Endothelial cell of umbilical vein (primary cell): ENCODE results near the gene NME7. TPM values are rescaled to one million over a fixed set of nuclear protein-coding genes. Genes with fewer than 3 reads are reported as not detected.

ENCODE experiments used
- BruUV-seq: library from RNA; stranded (reverse); fragments of 400-500 nt; replicated peaks from 2 replicates; lab custom pipeline; 2021; lab: Mats Ljungman, UMichigan
- CTCF ChIA-PET: fragments of 300-600, 350-600 bp; sonication (Branson Sonifier 250); formaldehyde crosslinking; loops from one replicate; lab custom pipeline; 2021; ENCODE audit warnings: antibody characterized with exemption, inconsistent platforms; lab: Charles Lee
- POLR2A ChIA-PET: fragments of 300-600, 350-600 bp; sonication (Branson Sonifier 250); formaldehyde crosslinking; loops from one replicate; lab custom pipeline; 2021; ENCODE audit warnings: antibody characterized with exemption, inconsistent platforms; lab: Charles Lee
- DNase-seq: peaks from one replicate; pipeline ENCODE4 v3.0.0-alpha.2; 2011; ENCODE audit warnings: low read depth, low spot score
- FAIRE-seq: peaks from 2 replicates; lab custom pipeline; 2011; peaks lifted over from hg19 to GRCh38; lab: Jason Lieb, UNC
- H2AFZ ChIP-seq: 2 replicates; pipeline ENCODE4 v1.6.0; 2012; ENCODE audit warnings: low read depth, low read length, control low read depth, inconsistent platforms
- H3K27ac ChIP-seq: 2 replicates; pipeline ENCODE4 v1.5.1; 2011; ENCODE audit warnings: low read depth, mild to moderate bottlenecking, control low read depth, low read length, moderate library complexity; ENCODE audit not compliant: insufficient read depth
- H3K27me3 ChIP-seq, 2 experiments: 2 replicates each; pipeline versions ENCODE4 v1.6.0 to v1.6.1; 2011; ENCODE audit warnings: low read length in 2 of 2, mixed read lengths in 1 of 2; ENCODE audit not compliant: control insufficient read depth in 2 of 2, insufficient read depth in 2 of 2
- H3K36me3 ChIP-seq, 2 experiments: 2 replicates in 1 of 2; 3 replicates in 1 of 2; pipeline ENCODE4 v1.5.1; 2011; ENCODE audit warnings: low read length in 2 of 2, mild to moderate bottlenecking in 1 of 2, moderate library complexity in 1 of 2; ENCODE audit not compliant: control insufficient read depth in 2 of 2, insufficient read depth in 2 of 2; ENCODE audit errors: extremely low read depth in 1 of 2
- H3K4me1 ChIP-seq: 3 replicates; pipeline ENCODE4 v1.5.1; 2011; ENCODE audit warnings: mild to moderate bottlenecking, low read length; ENCODE audit not compliant: control insufficient read depth, insufficient read depth; ENCODE audit errors: extremely low read depth
- H3K4me2 ChIP-seq: 2 replicates; pipeline ENCODE4 v1.6.1; 2011; ENCODE audit warnings: low read length, control low read depth, mixed read lengths; ENCODE audit not compliant: insufficient read depth
- H3K4me3 ChIP-seq, 3 experiments: fragments of 200-600 bp in 1 of 3; sonication (generic), shearing (Covaris generic) in 1 of 3; replicated peaks in 1 of 3; 2 replicates each; pipeline ENCODE4 v1.5.1; 2011 to 2016; ENCODE audit warnings: control low read depth in 3 of 3, low read length in 3 of 3, mild to moderate bottlenecking in 2 of 3, inconsistent platforms in 1 of 3, low read depth in 1 of 3, moderate library complexity in 1 of 3; ENCODE audit not compliant: insufficient read depth in 1 of 3
- H3K79me2 ChIP-seq: 2 replicates; pipeline ENCODE4 v1.6.0; 2012; ENCODE audit warnings: low read length, inconsistent platforms; ENCODE audit not compliant: control insufficient read depth, insufficient read depth
- H3K9ac ChIP-seq: replicated peaks from 2 replicates; pipeline ENCODE3; 2011; ENCODE audit warnings: low read length, control low read depth; ENCODE audit not compliant: insufficient read depth; ENCODE audit errors: extremely low read depth
- H3K9me1 ChIP-seq: replicated peaks from 3 replicates; pipeline ENCODE4 v1.6.0; 2011; ENCODE audit warnings: mild to moderate bottlenecking, low read length; ENCODE audit not compliant: control insufficient read depth, insufficient read depth; ENCODE audit errors: extremely low read depth
- H3K9me3 ChIP-seq: replicated peaks from 2 replicates; pipeline ENCODE4 v1.5.1; 2012; ENCODE audit warnings: low read length, inconsistent platforms; ENCODE audit not compliant: control insufficient read depth, insufficient read depth
- H4K20me1 ChIP-seq: replicated peaks from 2 replicates; pipeline ENCODE3; 2011; ENCODE audit warnings: mild to moderate bottlenecking, low read length; ENCODE audit not compliant: control insufficient read depth, insufficient read depth; ENCODE audit errors: extremely low read depth
- EZH2 ChIP-seq: IDR thresholded peaks from 2 replicates; pipeline ENCODE4 v1.6.1; 2012; ENCODE audit warnings: borderline replicate concordance, low read depth, mild to moderate bottlenecking, moderate library complexity, low read length, inconsistent platforms; ENCODE audit not compliant: severe bottlenecking
- FOS ChIP-seq: IDR thresholded peaks from 2 replicates; pipeline ENCODE4 v1.6.1; 2011; ENCODE audit warnings: mild to moderate bottlenecking, low read length, moderate library complexity, borderline replicate concordance; ENCODE audit not compliant: insufficient read depth
- GATA2 ChIP-seq: IDR thresholded peaks from 2 replicates; pipeline ENCODE4 v1.7.0; 2011; ENCODE audit warnings: low read depth, mild to moderate bottlenecking, moderate library complexity, mixed read lengths, low read length; ENCODE audit not compliant: insufficient read length, insufficient read depth
- JUN ChIP-seq: IDR thresholded peaks from 2 replicates; pipeline ENCODE4 v1.6.1; 2011; ENCODE audit warnings: borderline replicate concordance, low read depth; ENCODE audit not compliant: insufficient read length, insufficient read depth
- MAX ChIP-seq: IDR thresholded peaks from 2 replicates; pipeline ENCODE4 v1.6.1; 2011; ENCODE audit not compliant: insufficient read depth, insufficient read length
- MYC ChIP-seq: IDR thresholded peaks from one replicate; pipeline ENCODE4 v1.6.1; 2011; ENCODE audit warnings: mild to moderate bottlenecking, low read depth, low read length
- POLR2A ChIP-seq: IDR thresholded peaks from 2 replicates; pipeline ENCODE4 v1.6.1; 2012; ENCODE audit warnings: low read depth, mild to moderate bottlenecking, control low read depth, low read length
- POLR2AphosphoS5 ChIP-seq: IDR thresholded peaks from 2 replicates; pipeline ENCODE4 v1.6.1; 2012; ENCODE audit warnings: low read depth, mild to moderate bottlenecking, control low read depth, low read length, moderate library complexity; ENCODE audit not compliant: insufficient read depth
- dilution Hi-C: fragments of 300-500 bp; cut with MboI; formaldehyde crosslinking; loops from one replicate; pipeline ENCODE4 v1.15.0; 2019; ENCODE audit warnings: low sequenced_read_pairs; ENCODE audit not compliant: extremely low pct_ligation_motif_present
- intact Hi-C: fragments of 100-400 bp; cut with micrococcal nuclease; formaldehyde crosslinking; loops from one replicate; pipeline ENCODE4 v1.10.0; 2022
- polyA plus RNA-seq, 4 experiments: library from polyadenylated mRNA; depleted of rRNA in 3 of 4; stranded (reverse) in 3 of 4; unstranded in 1 of 4; fragments of >200 nt; gene quantifications; 2 replicates each; pipeline versions ENCODE4 v1.2.1 to v1.2.3, GENCODE V29; 2011 to 2012; ENCODE audit warnings: missing spikeins in 1 of 4
- total RNA-seq: library from RNA; stranded (reverse); gene quantifications from 2 replicates; pipeline ENCODE4 v1.2.3, GENCODE V29; 2021
- TF ChIP-seq, protein P1 (sequence below), 2 donors: IDR thresholded peaks; 1 replicate in 1 of 2; 2 replicates in 1 of 2; pipeline ENCODE4 v1.5.1; 2011; ENCODE audit warnings: low read length in 2 of 2, mild to moderate bottlenecking in 2 of 2, moderate library complexity in 2 of 2, control low read depth in 1 of 2, inconsistent platforms in 1 of 2, low read depth in 1 of 2; ENCODE audit not compliant: insufficient read depth in 1 of 2; ENCODE audit errors: extremely low read depth in 1 of 2

Gene NME7
- total and polyA plus RNA-seq, 2 donors (not counting 3 experiments of a cell fraction or from before 2014, with no cell fraction given) = 16.5 to 25.3 TPM

DNA sequence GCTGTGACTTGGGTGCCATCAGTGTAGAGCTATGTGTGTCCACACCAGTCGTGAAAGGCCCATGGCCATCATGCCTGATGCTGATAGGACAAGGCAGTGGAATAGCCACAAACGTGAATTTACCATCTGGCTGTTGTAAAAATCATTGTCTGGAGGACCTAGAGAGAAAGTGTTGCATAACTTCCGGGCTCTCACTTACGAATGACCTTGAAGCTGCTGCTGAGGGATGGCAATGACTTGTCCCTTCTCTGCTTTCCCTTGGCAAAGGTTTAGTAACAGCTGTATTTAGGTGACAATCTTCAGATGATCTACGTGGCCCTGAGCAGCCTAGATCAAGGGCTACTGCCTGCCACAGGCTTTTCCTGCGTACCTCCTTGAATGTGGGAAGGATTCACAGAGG, 255.4 kb downstream of the NME7 start:
- Histone ChIP-seq H4K20me1 (no peaks in the 10 kb centered on the region), H3K9ac (no peak overlapping the region), H3K79me2 (peaks cover 65% of the 10 kb centered on the region), H3K9me3 (no peaks in the 10 kb centered on the region), H3K4me3 (no peak overlapping the region), H3K36me3 (no peaks in the 10 kb centered on the region), H2AFZ (no peak overlapping the region), H3K4me1 (peaks cover 68% of the 10 kb centered on the region), H3K9me1 (no peaks in the 10 kb centered on the region), H3K27ac (peak overlapping the region; percentile 89), H3K27me3 (no peaks in the 10 kb centered on the region), H3K4me2 (no peak overlapping the region)
- TF ChIP-seq POLR2AphosphoS5 = no peak
- no peak for TF ChIP-seq MYC
- TF ChIP-seq, protein P1, sequence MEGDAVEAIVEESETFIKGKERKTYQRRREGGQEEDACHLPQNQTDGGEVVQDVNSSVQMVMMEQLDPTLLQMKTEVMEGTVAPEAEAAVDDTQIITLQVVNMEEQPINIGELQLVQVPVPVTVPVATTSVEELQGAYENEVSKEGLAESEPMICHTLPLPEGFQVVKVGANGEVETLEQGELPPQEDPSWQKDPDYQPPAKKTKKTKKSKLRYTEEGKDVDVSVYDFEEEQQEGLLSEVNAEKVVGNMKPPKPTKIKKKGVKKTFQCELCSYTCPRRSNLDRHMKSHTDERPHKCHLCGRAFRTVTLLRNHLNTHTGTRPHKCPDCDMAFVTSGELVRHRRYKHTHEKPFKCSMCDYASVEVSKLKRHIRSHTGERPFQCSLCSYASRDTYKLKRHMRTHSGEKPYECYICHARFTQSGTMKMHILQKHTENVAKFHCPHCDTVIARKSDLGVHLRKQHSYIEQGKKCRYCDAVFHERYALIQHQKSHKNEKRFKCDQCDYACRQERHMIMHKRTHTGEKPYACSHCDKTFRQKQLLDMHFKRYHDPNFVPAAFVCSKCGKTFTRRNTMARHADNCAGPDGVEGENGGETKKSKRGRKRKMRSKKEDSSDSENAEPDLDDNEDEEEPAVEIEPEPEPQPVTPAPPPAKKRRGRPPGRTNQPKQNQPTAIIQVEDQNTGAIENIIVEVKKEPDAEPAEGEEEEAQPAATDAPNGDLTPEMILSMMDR (IDR thresholded peaks at IDR 0.05; ENCODE audit: extremely low read depth in 1 of 2, insufficient read depth in 1 of 2, low read depth in 1 of 2, low read length in 2 of 2) = no peak
- TF ChIP-seq GATA2 = no peak
- no peak for TF ChIP-seq MAX
- no peak for TF ChIP-seq EZH2
- no peak for TF ChIP-seq JUN
- TF ChIP-seq FOS = no peak
- TF ChIP-seq POLR2A = no peak
- DNase-seq (no peak), FAIRE-seq (no peak)
- ChIA-PET POLR2A (no interaction called here), CTCF (interaction anchor here (1.3 to 5.6 kb wide), 4 partner anchors 8 to 236 kb away, joined by 3 to 41 read pairs (median 9); no protein-coding TSS in a partner anchor)
- no TSS peak for BruUV-seq
- intact Hi-C loops (loop anchor here (10.0 kb wide), 2 partner anchors 683 to 887 kb away; partner anchors contain the start of genes METTL18 and SFT2D2), dilution Hi-C loops (no loop called here)
